HG03442 (cell line): Measurements from ENCODE around the gene ZNF469.

ENCODE experiments used
- ATAC-seq: cut with Tn5 transposase; IDR thresholded peaks from one replicate; pipeline ENCODE4 v1.9.1; 2021; ENCODE audit warnings: mild to moderate bottlenecking, moderate library complexity; ENCODE audit not compliant: unreplicated experiment

ZNF469 gene

DNA sequence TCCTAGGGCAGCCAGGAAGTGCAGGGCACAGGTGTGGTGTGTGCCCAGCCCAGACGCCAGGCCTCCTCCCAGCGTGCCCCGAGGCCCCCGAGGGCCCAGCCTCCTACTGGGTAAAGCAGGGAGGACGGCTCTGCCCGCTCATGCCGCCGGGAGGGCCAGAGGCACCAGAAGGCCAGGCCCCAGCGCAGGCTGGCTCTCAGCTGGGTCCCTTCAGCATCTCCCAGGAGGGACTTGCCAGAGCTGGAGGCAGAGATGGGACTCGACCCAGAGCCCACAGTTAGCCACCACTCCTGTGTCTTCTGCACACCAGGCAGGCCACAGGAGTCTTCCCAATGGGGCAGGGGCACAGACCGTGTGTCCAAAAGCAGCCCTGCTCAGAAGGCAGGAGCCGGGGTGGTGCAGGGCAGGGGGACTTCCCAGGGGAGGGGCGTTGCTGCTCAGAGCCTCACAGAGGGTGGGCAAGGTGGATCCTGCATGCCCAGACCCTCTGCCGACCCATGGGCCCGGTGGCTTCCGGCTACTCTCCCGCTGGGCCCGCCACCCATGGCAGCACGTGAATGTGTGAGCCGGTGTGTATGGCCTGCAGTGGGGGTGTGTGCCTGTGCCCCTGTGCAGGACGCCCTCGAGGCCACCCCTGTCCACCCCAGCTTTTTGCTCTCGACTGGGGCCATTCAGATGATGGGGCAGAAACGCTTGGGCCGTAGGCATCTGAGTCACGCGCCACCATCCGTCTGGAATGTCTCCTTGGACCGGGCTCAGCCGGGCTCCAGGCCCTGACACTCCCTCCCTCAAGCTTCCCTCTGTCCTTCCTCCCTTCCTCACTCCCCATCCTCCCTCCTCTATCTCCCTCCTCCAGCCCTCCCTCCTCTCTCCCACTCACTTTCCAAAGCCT, 5.7 kb upstream of the ZNF469 start:
- no peak for ATAC-seq

- no peak for ATAC-seq
Observed at GRCh38 chr16:88377961-88378360, 4.8 kb upstream of the ZNF469 start.

DNA sequence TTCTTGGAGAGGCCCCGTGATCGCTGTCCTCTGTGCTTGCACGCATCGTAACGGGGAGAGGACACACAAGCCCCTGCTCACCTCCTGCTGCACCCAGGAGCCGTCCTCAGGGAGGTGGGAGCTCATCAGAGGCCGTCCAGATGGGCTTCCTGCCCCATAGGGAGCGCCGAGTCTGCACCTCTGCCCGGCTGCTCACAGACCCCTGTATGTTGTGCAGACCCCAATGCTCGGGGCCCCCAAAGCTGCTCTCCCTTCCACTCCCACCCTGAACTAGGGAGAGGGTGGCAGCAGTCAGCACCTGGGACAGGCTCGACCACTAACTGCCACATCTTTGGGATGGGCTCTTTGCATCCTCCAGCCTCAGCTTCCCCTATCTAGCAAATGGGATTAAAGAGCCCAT, 4.4 kb upstream of the ZNF469 start:
- no peak for ATAC-seq

- no peak for ATAC-seq
Observed at GRCh38 chr16:88378836-88379693, 3.7 kb upstream of the ZNF469 start.

DNA sequence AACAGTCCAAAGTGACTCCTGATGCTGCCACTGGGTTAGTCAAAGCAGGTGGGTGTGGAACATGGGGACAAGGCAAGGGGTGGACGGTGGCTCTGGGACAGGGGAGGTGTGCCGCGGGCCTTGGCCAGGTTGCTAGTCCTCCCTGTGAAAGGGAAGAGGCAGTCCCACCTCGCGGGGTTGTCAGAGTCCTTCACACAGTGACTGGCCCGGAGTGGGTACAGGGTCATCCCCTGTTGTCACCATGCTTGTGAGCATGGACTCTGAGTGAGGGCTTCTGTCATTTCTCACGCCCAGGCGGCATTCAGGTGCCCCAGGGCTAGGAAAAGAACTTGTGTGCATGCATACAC, 3.1 kb upstream of the ZNF469 start:
- ATAC-seq = no peak

DNA sequence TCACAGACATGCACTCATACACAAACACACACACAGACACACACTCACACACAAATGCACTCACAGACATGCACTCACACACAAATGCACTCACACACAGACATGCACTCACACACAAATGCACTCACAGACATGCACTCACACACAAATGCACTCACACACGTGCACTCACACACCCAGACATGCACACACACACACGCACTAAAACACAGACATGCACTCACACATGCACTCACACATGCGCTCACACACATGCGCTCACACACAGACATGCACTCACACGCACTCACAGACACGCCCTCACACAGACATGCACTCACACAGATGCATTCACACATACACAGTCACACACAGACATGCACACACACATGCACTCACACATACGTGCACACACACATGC, 2.7 kb upstream of the ZNF469 start:
- no peak for ATAC-seq

- no peak for ATAC-seq
Observed at GRCh38 chr16:88380619-88381018, 2.1 kb upstream of the ZNF469 start.

DNA sequence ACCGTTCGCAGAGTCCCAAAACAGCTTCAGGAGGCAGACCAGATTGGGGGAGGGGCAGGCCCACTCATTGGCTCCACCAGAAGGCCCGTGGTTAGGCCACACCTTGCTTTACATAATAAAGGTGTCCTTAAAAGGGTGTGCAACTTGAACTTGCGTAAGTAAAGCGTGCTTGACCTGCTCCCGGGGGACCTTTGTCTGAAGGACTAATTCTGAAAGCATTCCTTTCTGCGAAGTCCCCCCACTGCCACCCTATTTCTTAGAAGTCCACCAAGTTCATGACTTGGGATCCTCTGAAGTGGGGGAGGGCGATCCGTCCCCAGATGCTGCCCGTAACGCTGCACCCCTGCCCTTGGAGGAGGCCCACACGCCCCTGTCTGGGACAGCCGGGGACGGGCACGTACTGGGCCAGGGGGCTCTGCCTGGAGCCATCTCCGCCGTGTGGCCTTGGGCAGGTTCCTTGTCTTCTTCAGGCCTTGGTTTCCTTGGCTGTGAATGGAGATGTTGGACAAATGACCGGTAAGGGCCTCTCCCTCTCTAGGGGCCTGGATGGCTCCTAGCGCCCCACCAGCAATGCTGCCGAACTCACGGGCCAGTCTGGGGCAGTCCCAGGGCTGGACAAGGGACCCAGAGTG, 823 bp upstream of the ZNF469 start:
- no peak for ATAC-seq

GRCh38 chr16:88383401-88384221, 852 bp downstream of the ZNF469 start:
- ATAC-seq = no peak

GRCh38 chr16:88384222-88385111, 1.7 kb downstream of the ZNF469 start:
- ATAC-seq = no peak

GRCh38 chr16:88385112-88385594, 2.4 kb downstream of the ZNF469 start:
- ATAC-seq = no peak

DNA sequence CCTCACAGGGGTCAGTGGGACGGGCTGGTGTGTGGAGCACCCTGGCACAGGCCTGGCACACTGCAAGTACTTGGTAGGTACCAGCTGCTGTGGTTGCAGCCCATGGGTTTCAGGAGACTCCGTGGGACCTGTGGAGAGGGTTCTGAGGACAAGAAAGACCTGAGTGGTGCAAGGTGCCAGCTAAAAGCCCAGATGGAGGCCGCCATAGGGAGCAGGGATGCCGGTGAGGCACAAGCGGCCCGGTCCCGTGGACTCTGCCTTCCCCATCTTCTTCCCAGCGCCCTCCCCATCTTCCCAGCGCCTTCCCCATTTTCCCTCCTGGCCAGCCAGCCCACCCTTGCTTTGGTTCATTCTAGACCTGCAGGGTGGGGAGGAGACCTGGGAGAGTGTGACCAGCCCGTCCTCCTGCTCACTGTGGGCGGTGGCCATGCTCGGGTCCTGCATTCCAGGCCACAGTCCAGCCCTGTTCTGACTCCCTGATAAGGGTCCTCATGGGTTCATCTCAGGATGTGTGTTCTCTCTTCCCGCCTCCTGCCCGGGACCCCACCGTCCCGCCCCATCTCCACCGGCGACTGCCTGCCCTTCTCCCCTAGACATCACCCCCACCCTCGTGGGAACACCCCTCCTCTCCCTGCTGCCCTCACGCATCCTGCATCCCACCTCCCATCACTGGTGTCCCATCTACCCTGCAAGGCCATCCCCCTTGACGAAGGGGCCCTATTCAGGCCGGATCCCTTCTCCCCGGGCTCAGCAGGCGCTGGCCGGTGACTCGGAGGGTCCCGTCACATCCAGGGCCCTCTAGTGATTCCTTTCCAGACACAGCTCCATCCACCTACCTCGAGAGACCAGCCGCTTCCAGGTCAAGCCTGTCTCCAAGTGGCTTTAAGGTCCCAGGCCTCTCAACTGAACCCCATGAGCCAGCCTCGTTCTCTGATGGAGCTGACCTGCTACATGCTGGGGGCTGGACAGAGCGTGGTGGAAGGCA, 3.4 kb downstream of the ZNF469 start:
- no peak for ATAC-seq

DNA sequence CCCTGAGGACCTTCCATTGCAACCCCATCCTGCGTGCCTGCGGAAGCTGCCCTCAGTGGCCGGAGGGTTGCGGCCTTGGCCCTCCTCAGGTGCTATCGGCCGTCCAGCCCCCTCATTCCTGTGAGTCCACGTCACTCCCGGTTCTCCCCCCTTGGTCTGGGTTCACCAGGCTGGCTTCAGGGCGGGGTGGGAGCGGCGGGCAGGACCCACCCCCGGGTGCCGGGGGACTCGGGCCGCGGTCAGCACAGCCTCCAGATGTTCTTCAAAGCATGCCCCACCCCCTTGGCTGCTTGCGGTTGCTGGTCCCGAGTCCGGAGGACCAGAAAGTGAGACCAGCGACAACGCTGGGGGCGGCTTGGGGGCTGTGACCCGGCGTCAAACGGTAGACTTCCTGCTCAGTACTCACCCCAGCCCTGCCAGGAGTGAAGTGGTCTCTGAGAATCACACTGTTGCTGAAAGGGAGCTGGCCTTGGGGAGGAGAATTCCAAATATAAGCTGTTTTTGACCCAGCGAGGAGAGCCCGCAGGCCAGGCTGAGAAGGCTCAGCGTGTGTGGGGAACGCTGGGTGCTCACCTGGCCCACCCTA, 4.5 kb downstream of the ZNF469 start:
- no peak for ATAC-seq

DNA sequence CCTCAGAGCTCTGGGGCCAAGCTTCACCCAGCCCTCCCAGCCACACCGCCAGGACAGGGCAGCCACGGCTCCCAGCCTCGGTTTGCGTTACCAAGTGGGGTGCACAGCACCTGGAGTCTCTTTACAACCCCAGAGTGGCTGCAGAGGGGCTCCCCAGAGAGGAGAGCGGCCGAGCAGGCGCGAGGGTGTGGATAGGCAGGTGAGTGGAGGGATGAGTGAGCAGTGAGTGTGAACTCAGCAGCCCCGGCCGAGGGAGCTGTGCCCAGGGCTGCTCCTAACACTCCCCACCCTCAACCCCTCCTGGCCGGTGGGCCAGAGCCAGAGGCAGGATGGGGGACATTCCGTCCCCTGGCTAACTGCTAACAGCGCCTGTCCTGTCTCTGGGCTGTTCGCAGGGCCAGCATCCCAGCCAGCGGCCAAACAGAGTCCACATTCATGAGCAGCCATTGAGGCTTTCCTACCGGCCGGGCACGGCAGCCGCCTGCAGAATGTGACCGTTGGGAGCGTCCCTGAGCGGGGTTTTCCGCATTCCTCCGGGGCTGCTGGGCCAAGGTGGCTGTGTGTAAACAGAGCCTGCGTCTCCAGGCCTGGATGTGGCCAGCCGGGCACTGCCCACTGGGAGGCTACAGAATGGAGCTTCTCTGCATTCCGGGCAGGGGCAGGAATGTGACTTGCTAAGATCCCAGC, 5.3 kb downstream of the ZNF469 start:
- ATAC-seq = no peak

- ATAC-seq = no peak
Observed at GRCh38 chr16:88389191-88389590, 6.4 kb downstream of the ZNF469 start.

- ATAC-seq = no peak
Observed at GRCh38 chr16:88389621-88390160, 6.9 kb downstream of the ZNF469 start.

GRCh38 chr16:88390265-88390664, 7.5 kb downstream of the ZNF469 start:
- no peak for ATAC-seq
